HUES64 (cell line): ENCODE measurements around the gene KCNN1. TPM values are rescaled to one million over a fixed set of nuclear protein-coding genes. Genes with fewer than 3 reads are reported as not detected.
"Not testable (repeated sequence)": the region's sequence is repeated elsewhere in the genome, so short reads cannot be mapped to it uniquely, and the experiment has no call there.

Experiments
- H3K27ac ChIP-seq: 2 replicates; pipeline ENCODE4 v1.7.0; 2013; ENCODE audit warnings: low read depth, low read length, inconsistent platforms
- H3K27me3 ChIP-seq: 2 replicates; pipeline ENCODE4 v1.6.1; 2013; ENCODE audit warnings: mild to moderate bottlenecking, low read length; ENCODE audit not compliant: insufficient read depth
- H3K36me3 ChIP-seq: 2 replicates; pipeline ENCODE4 v1.6.1; 2013; ENCODE audit warnings: mild to moderate bottlenecking, low read length; ENCODE audit not compliant: insufficient read depth
- H3K4me1 ChIP-seq: 2 replicates; pipeline ENCODE4 v1.6.1; 2013; ENCODE audit warnings: mild to moderate bottlenecking, low read length, moderate library complexity; ENCODE audit not compliant: insufficient read depth
- H3K4me3 ChIP-seq: 2 replicates; pipeline ENCODE4 v1.5.1; 2013; ENCODE audit warnings: mild to moderate bottlenecking, low read length, moderate library complexity
- H3K9ac ChIP-seq: 2 replicates; pipeline ENCODE4 v1.6.1; 2013; ENCODE audit warnings: mild to moderate bottlenecking, low read depth, low read length
- H3K9me3 ChIP-seq: 2 replicates; pipeline ENCODE4 v1.6.1; 2013; ENCODE audit warnings: low read depth, low read length; ENCODE audit not compliant: insufficient read depth
- WGBS: fragments of 150-250, 120-280 bp; methylation state at CpG from one replicate; pipeline ENCODE4 v1.1.7; 2013; ENCODE audit warnings: missing lambda C conversion rate; 5-methylcytosine and 5-hydroxymethylcytosine counted together
- polyA plus RNA-seq, 2 experiments: library from polyadenylated mRNA; stranded (reverse); fragments of 50-300 nt; gene quantifications; one replicate each; pipeline ENCODE4 v1.2.3, GENCODE V29; 2013

KCNN1 gene
- 4.9 TPM for polyA plus RNA-seq (2013, experiment 1 of 2)
- polyA plus RNA-seq (2013, experiment 2 of 2) = 7.4 TPM

DNA sequence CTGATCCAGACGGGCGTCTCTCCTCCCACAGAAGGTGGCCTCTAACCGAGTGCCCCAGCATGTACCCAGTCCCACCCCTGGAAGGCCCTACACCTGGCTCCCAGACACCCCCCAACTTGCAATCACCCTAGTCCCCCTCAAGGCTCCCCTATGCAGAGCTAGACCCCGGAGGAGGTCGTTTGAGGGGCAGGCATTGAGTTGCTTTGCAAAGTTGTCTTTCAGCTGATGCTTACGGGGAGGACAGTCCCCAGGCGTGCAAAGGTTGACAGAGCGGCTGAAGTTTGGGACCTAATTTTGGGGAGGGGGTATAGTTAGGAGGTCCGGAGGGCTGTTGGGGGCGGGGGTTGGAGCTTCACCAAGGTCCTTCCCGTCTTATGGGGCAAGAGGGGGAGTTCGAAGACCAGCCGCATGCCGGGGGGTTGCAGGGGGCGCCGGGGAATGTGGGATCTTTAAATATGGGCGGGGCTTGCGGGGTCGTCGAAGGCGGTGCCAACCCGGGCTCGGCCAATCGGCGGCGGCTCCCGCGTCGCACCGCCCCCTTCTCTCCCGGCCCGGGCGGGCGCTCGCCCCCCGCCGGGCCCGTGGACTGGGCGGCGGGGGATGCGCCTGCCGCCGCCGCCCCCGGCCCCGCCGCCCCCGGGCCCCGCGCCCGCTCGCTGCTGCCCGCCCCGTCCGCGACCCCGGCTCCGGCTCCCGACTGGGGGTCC, at the start of gene KCNN1:
Gene KCNN1 (plus strand): TSS at position 558 of the 707 bp plus-strand sequence. CDS start 6,782 bp downstream, outside the sequence.
- WGBS = 5% methylated on average over 57 of the region's 59 CpGs
- peaks cover 12% of the 10 kb centered on the region for H3K27me3 ChIP-seq

DNA sequence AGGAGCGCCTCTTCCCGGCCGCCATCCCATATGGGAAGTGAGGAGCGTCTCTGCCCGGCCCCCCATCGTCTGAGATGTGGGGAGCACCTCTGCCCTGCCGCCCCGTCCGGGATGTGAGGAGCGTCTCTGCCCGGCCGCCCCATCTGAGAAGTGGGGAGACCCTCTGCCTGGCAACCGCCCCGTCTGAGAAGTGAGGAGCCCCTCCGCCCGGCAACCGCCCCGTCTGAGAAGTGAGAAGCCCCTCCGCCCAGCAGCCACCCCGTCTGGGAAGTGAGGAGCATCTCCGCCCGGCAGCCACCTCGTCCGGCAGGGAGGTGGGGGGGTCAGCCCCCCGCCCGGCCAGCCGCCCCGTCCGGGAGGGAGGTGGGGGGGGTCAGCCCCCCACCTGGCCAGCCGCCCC, 48.8 kb upstream of the KCNN1 start:
- H3K36me3 ChIP-seq, H3K9me3 ChIP-seq, H3K4me3 ChIP-seq, H3K9ac ChIP-seq, H3K27me3 ChIP-seq, H3K4me1 ChIP-seq, H3K27ac ChIP-seq: not testable (repeated sequence)
- WGBS = 97% methylated on average over 24 of the region's 30 CpGs

More for the DNA sequence above, at the start of gene KCNN1:
- Histone ChIP-seq H3K36me3 (no peaks in the 10 kb centered on the region), H3K9me3 (no peaks in the 10 kb centered on the region), H3K27ac (no peak within 1 kb of the TSS), H3K4me1 (peaks cover 10% of the 10 kb centered on the region; the same call in 1 of the 2 replicates), H3K9ac (no peak within 1 kb of the TSS; the same call in 1 of the 2 replicates), H3K4me3 (peak within 1 kb of the TSS; percentile 69)

DNA sequence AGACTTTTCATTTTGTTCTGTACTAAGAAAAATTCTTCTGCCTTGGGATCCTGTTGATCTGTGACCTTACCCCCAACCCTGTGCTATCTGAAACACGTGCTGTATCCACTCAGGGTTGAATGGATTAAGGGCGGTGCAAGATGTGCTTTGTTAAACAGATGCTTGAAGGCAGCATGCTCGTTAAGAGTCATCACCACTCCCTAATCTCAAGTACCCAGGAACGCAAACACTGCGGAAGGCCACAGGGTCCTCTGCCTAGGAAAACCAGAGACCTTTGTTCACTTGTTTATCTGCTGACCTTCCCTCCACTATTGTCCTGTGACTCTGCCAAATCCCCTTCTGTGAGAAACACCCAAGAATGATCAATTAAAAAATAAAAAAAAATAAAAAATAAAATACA, 47.8 kb upstream of the KCNN1 start:
- H3K36me3 ChIP-seq, H3K9me3 ChIP-seq, H3K27ac ChIP-seq, H3K4me1 ChIP-seq, H3K9ac ChIP-seq, H3K4me3 ChIP-seq, H3K27me3 ChIP-seq: not testable (repeated sequence)
- no CpG with 5 or more reads among the region's 5 CpGs for WGBS

DNA sequence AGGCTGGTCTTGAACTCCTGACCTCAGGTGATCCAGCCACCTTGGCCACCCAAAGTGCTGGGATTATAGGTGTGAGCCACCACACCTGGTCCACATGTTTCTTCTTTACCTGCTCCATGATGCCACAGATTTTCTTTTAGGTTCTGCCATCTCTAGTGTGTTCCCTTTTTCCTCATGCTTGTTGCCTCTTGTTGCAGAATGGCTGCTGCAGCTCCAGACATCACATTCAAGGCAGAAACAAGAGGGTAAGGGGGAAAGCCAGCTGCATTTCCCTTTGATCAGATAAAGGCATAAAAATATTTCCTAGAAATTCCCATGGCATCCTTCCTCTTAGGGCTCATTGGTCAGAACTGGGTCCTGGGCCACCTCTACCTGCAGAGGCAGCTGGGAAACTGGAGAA, 46.4 kb upstream of the KCNN1 start:
- Histone ChIP-seq H3K4me3 (no peak overlapping the region), H3K36me3 (no peaks in the 10 kb centered on the region), H3K4me1 (no peaks in the 10 kb centered on the region), H3K27ac (no peak overlapping the region), H3K27me3 (no peaks in the 10 kb centered on the region), H3K9me3 (peaks cover 7% of the 10 kb centered on the region), H3K9ac (no peak overlapping the region)

DNA sequence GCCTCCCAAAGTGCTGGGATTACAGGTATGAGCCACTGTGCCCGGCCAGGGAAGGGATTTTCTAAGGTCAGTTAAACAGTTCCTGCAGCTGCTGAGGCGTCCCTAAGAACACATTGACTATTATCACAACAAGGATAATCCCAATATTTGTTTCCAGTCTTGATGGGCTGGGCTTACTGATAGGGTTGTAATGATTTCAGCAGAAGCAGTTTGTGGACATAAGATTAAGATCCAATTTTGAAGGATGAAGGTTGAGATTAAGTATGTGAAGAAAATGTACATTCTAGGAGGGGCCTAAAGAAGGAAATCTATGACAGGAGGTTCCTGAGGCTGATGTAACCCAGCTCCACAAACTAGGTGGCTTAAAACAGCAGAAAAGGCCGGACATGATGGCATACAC, 44.8 kb upstream of the KCNN1 start:
- H3K9ac ChIP-seq = no peak overlapping the region
- WGBS = 92% methylated on average over 3 of the region's 3 CpGs
- no peaks in the 10 kb centered on the region for H3K36me3 ChIP-seq
- no peak overlapping the region for H3K27ac ChIP-seq
- no peaks in the 10 kb centered on the region for H3K27me3 ChIP-seq
- H3K4me1 ChIP-seq = no peaks in the 10 kb centered on the region
- peaks cover 3% of the 10 kb centered on the region; the same call in 1 of the 2 replicates for H3K9me3 ChIP-seq
- no peak overlapping the region for H3K4me3 ChIP-seq

DNA sequence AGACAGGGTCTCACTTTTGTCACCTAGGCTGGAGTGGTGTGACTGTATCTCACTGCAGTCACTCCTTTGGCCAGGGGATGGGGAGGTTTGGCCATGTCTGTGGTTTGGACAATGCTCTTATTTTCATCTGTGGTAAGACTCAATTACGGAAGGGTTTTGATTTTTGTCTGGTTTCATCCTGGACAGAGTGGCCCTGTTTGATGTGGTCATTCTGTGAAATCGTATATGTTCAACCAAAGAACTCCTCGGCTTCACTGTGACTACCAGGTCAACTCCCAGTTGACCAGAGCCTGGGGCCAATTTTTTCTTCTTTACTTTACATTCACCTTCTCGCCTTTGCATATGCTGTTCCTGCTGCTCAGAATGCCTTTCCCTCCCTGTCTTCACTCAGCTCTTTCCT, 40.9 kb upstream of the KCNN1 start:
- H3K27ac ChIP-seq = no peak overlapping the region
- no peak overlapping the region for H3K9ac ChIP-seq
- H3K9me3 ChIP-seq = no peaks in the 10 kb centered on the region
- 86% methylated on average over 4 of the region's 4 CpGs for WGBS
- no peak overlapping the region for H3K4me3 ChIP-seq
- no peaks in the 10 kb centered on the region for H3K27me3 ChIP-seq
- no peaks in the 10 kb centered on the region for H3K4me1 ChIP-seq
- no peaks in the 10 kb centered on the region for H3K36me3 ChIP-seq

DNA sequence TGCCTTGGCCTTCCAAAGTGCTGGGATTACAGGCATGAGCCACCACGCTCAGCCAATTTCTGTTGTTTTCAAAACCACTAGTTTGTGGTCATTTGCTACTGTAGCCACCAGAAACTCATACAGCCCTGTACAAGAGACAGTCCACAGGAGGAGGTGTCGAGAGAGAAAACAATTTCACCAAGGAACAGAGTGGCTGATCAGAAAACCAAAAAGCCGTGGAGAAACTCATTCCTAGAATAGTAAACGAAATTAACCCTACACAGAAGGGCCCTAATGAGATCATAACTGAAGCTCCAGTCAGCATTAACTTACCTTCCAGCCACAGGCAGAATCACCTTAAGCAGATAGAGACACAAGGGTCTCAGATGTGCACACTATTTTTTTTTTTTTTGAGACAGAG, 37.9 kb upstream of the KCNN1 start:
- no peaks in the 10 kb centered on the region for H3K27me3 ChIP-seq
- H3K4me1 ChIP-seq = peaks cover 10% of the 10 kb centered on the region
- H3K9ac ChIP-seq = no peak overlapping the region
- WGBS = 87% methylated on average over 4 of the region's 4 CpGs
- no peaks in the 10 kb centered on the region for H3K9me3 ChIP-seq
- no peaks in the 10 kb centered on the region for H3K36me3 ChIP-seq
- no peak overlapping the region for H3K27ac ChIP-seq
- H3K4me3 ChIP-seq = no peak overlapping the region

DNA sequence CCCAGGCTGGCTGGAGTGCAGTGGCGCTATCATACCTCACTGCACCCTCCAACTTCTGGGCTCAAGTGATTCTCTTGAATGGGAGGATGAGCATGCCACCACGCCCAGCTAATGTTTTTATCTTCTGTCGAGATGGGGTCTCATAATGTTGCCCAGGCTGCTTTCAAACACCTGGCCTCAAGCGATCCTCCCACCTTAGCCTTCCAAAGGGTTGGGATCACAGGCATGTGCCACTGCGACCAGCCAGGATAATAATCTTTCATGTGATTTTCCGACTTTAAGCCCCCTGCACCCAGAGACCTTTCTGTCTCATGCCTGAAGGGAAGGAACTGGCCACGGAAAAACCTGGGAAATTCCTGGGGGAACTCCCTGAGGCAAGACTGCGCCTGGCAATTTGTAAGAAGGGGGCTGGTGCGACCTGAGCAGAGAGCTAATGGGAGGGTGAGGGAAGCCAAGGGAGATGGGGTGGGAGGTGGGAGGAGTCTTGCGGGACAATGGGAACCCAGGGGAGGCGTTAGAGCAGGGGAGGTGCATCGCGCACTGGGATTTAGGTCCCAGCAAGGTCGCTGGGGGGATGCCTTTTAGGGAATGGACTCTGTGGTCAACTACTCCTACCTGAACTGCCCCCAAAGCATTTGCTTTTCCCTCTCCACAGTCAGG, 35.2 kb upstream of the KCNN1 start:
- H3K27ac ChIP-seq = peak overlapping the region; percentile 96
- 23% methylated on average over 14 of the region's 14 CpGs for WGBS
- H3K36me3 ChIP-seq = peaks cover 5% of the 10 kb centered on the region; the same call in 1 of the 2 replicates
- H3K9me3 ChIP-seq = no peaks in the 10 kb centered on the region
- 0 out of 2 replicates have a peak overlapping the region, but pooled peaks have one; percentile 93 for H3K9ac ChIP-seq
- peaks cover 10% of the 10 kb centered on the region for H3K4me1 ChIP-seq
- H3K27me3 ChIP-seq = no peaks in the 10 kb centered on the region
- H3K4me3 ChIP-seq = peak overlapping the region; percentile 93

DNA sequence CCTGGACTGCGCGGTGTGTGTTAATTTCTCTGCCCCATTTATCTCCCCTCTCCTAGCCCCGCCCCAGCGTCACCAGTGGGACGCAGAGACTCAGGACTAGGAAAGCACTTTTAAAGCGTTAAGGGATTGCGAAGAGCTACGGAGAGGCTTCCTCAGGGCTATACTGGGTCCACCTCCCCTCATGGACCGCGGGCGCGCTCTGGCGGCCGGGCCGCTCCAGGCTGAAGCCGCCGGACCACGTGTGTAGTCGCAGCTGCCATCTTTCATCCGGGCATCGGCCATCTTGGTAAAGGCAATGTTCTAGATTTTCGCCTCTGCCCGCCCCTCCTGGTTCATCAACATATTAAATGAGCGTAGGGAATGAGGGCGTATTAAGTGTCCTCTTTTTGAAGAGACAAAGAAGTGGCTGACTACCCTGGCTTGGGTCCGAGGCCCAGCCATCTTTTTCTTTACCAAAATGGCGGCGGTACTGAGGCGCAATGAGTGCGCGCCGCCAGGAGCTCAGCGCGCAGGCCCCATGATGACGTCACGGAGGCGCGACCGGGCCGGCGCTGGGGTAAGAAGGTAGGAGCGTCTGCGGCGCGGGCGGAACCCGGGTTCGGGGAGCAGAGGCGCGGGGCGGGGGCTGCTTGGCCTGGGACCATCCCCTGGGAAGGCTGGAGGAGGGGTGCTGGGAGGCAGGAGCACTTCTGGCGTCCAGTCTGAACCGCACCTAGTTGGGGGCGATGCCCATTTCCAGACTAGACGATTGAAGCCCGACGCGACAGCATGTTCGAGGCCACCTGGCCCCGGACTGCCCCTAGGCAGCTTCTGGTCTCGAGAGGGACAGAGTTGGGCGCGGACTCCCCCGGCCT, 34.2 kb upstream of the KCNN1 start, which contains the start of gene CCDC124:
Gene CCDC124 (plus strand): TSS at position 531 of the 854 bp plus-strand sequence. CDS start 3,406 bp downstream, outside the sequence.
- Histone ChIP-seq H3K27me3 (no peaks in the 10 kb centered on the region), H3K9ac (peak within 1 kb of the TSS; percentile 93), H3K4me3 (peak within 1 kb of the TSS; percentile 93), H3K9me3 (no peaks in the 10 kb centered on the region), H3K27ac (peak within 1 kb of the TSS; percentile 96), H3K36me3 (peaks cover 9% of the 10 kb centered on the region; the same call in 1 of the 2 replicates), H3K4me1 (peaks cover 10% of the 10 kb centered on the region)
- under 1% methylated on average over 64 of the region's 64 CpGs for WGBS

DNA sequence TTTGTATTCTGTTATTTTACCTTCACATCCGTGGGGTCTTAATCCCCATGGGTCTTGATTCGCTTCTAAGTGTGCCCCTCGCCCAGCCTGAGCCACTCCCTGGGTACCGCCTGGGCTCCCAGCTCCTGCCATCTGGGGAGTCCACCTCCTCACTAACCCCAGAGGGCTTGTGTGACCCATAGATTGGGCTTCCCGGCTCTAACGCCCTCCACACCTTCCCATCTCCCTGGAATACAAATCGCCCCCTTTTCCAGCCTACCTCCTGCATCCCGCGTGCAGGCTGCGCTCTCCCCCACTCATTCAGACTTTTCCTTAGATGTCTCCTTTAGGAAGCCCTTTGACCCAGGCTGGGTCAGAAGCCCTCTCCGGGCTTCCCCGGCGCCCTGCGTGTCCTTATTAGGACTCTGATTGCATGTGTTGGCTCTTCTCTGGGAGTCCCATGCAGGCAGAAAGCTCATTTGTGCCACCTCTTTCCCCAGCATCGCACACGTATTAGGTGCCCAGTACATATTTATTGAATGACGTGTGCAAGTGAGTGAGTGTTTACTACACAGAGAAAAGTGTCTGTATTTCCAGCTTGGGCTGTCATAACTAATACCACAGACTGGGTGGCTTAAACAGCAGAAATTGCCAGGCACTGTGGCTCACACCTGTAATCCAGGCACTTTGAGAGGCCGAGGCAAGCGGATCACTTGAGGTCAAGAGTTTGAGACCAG, 33.3 kb upstream of the KCNN1 start:
- Histone ChIP-seq H3K4me1 (peaks cover 10% of the 10 kb centered on the region), H3K27ac (peak overlapping the region; percentile 96; the same call in 1 of the 2 replicates), H3K9me3 (no peaks in the 10 kb centered on the region), H3K27me3 (no peaks in the 10 kb centered on the region), H3K9ac (peak overlapping the region; percentile 93), H3K4me3 (peak overlapping the region; percentile 93), H3K36me3 (peaks cover 11% of the 10 kb centered on the region; the same call in 1 of the 2 replicates)
- 32% methylated on average over 19 of the region's 19 CpGs for WGBS
